GM23248 (cell line): ENCODE results near the gene RINL. TPM values are rescaled to one million over a fixed set of nuclear protein-coding genes. Genes with fewer than 3 reads are reported as not detected.

Source experiments
- DNase-seq: peaks from one replicate; pipeline ENCODE4 v3.0.0-alpha.2; 2015
- H2AFZ ChIP-seq: fragments of 200-600 bp; sonication (generic); 2 replicates; pipeline ENCODE4 v1.6.1; 2016; ENCODE audit warnings: antibody characterized with exemption
- H3F3A ChIP-seq: fragments of 200-600 bp; sonication (generic); 2 replicates; pipeline ENCODE4 v1.6.1; 2016; ENCODE audit warnings: mild to moderate bottlenecking, antibody characterized with exemption, mixed run types; ENCODE audit not compliant: insufficient read depth
- H3K27ac ChIP-seq: fragments of 200-600 bp; sonication (generic); 2 replicates; pipeline ENCODE4 v1.5.1; 2016; ENCODE audit warnings: mild to moderate bottlenecking
- H3K27me3 ChIP-seq: fragments of 200-600 bp; sonication (generic); replicated peaks from 2 replicates; pipeline ENCODE4 v1.6.1; 2016; ENCODE audit warnings: mild to moderate bottlenecking; ENCODE audit not compliant: insufficient read depth
- H3K36me3 ChIP-seq: fragments of 200-600 bp; sonication (generic); 2 replicates; pipeline ENCODE4 v1.6.1; 2016; ENCODE audit warnings: low read depth, mild to moderate bottlenecking
- H3K4me1 ChIP-seq: fragments of 200-600 bp; sonication (generic); 2 replicates; pipeline ENCODE4 v1.6.1; 2016; ENCODE audit warnings: mild to moderate bottlenecking; ENCODE audit not compliant: insufficient read depth
- H3K4me2 ChIP-seq: fragments of 200-600 bp; sonication (generic); one replicate; pipeline ENCODE4 v1.6.1; 2016; ENCODE audit warnings: mild to moderate bottlenecking; ENCODE audit not compliant: unreplicated experiment
- H3K4me3 ChIP-seq: fragments of 200-600 bp; sonication (generic); 2 replicates; pipeline ENCODE4 v1.5.1; 2016; ENCODE audit warnings: mild to moderate bottlenecking
- H3K79me2 ChIP-seq: fragments of 200-600 bp; sonication (generic); 2 replicates; pipeline ENCODE4 v1.6.1; 2016; ENCODE audit warnings: mild to moderate bottlenecking; ENCODE audit not compliant: insufficient read depth
- H3K9ac ChIP-seq: fragments of 200-600 bp; sonication (generic); 2 replicates; pipeline ENCODE4 v1.6.1; 2016; ENCODE audit warnings: mild to moderate bottlenecking
- H3K9me2 ChIP-seq: fragments of 200-600 bp; sonication (generic); 2 replicates; pipeline ENCODE4 v1.6.1; 2016; ENCODE audit warnings: mixed run types, mild to moderate bottlenecking, moderate library complexity; ENCODE audit not compliant: insufficient read depth
- H3K9me3 ChIP-seq: fragments of 200-600 bp; sonication (generic); one replicate; pipeline ENCODE4 v1.6.1; 2017; ENCODE audit warnings: low read depth
- H4K20me1 ChIP-seq: fragments of 200-600 bp; sonication (generic); 2 replicates; pipeline ENCODE4 v1.6.0; 2016; ENCODE audit not compliant: insufficient read depth
- EZH2 ChIP-seq: fragments of 200-600 bp; sonication (generic); IDR thresholded peaks from 2 replicates; pipeline ENCODE4 v1.6.1; 2018; ENCODE audit warnings: antibody characterized with exemption, mild to moderate bottlenecking; ENCODE audit not compliant: insufficient read depth, poor library complexity, severe bottlenecking
- EZH2phosphoT487 ChIP-seq: fragments of 200-600 bp; sonication (generic); IDR thresholded peaks from 2 replicates; pipeline ENCODE4 v1.6.1; 2018; ENCODE audit warnings: antibody characterized with exemption, moderate library complexity, mild to moderate bottlenecking, low read depth; ENCODE audit not compliant: insufficient read depth
- WGBS, 2 experiments: methylation state at CpG; one replicate each; pipeline ENCODE4 v1.1.6; 2015 to 2017; ENCODE audit warnings: low lambda C conversion rate in 2 of 2, low coverage in 1 of 2; ENCODE audit errors: missing lambda C conversion rate in 2 of 2; 5-methylcytosine and 5-hydroxymethylcytosine counted together
- in situ Hi-C: fragments of 300-500 bp; cut with MboI; formaldehyde crosslinking; loops from 2 replicates; pipeline ENCODE4 v1.15.0; 2020
- polyA plus RNA-seq: library from polyadenylated mRNA; unstranded; fragments of >200 nt; fragmentation: Nextera tagmentation; extraction: Ambion mirVana; gene quantifications from 2 replicates; pipeline ENCODE4 v1.2.1, GENCODE V29; 2016
- total RNA-seq: library from RNA; depleted of rRNA; stranded (reverse); fragments of >200 nt; shearing (Covaris generic); gene quantifications from 2 replicates; pipeline ENCODE4 v1.2.3, GENCODE V29; 2014

The RINL gene
- total and polyA plus RNA-seq, 2 experiments from 2014 or later, result 2.0 to 5.8 TPM

DNA sequence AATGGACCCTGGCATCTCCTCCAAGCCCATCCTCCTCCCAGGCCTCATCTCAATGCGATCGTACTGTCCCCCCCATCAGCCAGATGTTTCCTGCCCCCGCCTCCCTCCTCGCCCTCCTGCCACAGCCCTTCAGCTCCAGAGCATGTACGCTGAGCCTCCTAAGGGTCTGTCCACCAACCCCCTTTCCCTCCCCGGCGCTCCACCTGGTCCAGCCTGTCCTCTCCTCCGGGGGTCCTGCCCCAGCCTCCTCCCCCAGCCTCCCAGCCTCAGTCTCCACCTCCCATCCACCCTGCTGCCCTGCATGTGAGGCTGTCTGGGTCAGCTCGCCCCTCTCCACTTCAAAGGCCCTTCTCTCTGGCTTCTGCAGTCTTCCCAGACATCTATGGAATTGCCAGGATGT, 16.9 kb upstream of the RINL start:
- no peak for TF ChIP-seq EZH2
- TF ChIP-seq EZH2phosphoT487, result no peak
- 62 to 79% methylated on average over 4 to 9 of the region's 9 CpGs for WGBS, 2 experiments
- in situ Hi-C loops, result no loop called here
- Histone ChIP-seq H3F3A (no peaks in the 10 kb centered on the region), H2AFZ (no peak overlapping the region), H3K4me2 (no peak overlapping the region), H3K9me2 (no peaks in the 10 kb centered on the region), H3K79me2 (peaks cover 30% of the 10 kb centered on the region), H3K9ac (no peak overlapping the region), H3K9me3 (no peaks in the 10 kb centered on the region), H4K20me1 (no peaks in the 10 kb centered on the region), H3K4me3 (no peak overlapping the region), H3K36me3 (no peaks in the 10 kb centered on the region), H3K27me3 (no peaks in the 10 kb centered on the region), H3K4me1 (peaks cover 6% of the 10 kb centered on the region), H3K27ac (no peak overlapping the region)
- DNase-seq, result no peak

GRCh38 chr19:38893341-38893771, 15.3 kb upstream of the RINL start:
- Histone ChIP-seq H3K4me2 (no peak overlapping the region), H3K27me3 (no peaks in the 10 kb centered on the region), H3K9me2 (no peaks in the 10 kb centered on the region), H3K36me3 (no peaks in the 10 kb centered on the region), H3K4me3 (no peak overlapping the region), H3K9me3 (no peaks in the 10 kb centered on the region), H3K4me1 (peaks cover 1% of the 10 kb centered on the region), H3K9ac (no peak overlapping the region), H4K20me1 (no peaks in the 10 kb centered on the region), H3K79me2 (peaks cover 22% of the 10 kb centered on the region), H2AFZ (no peak overlapping the region), H3F3A (no peaks in the 10 kb centered on the region), H3K27ac (no peak overlapping the region)
- no peak for DNase-seq
- no peak for TF ChIP-seq EZH2phosphoT487
- no peak for TF ChIP-seq EZH2
- in situ Hi-C loops, result no loop called here
- WGBS, 2 experiments, result 94 to 99% methylated on average over 11 to 14 of the region's 14 CpGs

GRCh38 chr19:38892841-38893240, 14.8 kb upstream of the RINL start:
- Histone ChIP-seq H3K79me2 (peaks cover 17% of the 10 kb centered on the region; the same call in 1 of the 2 replicates), H3F3A (no peaks in the 10 kb centered on the region), H3K4me2 (no peak overlapping the region), H3K9ac (no peak overlapping the region), H3K9me3 (no peaks in the 10 kb centered on the region), H3K4me1 (no peaks in the 10 kb centered on the region), H3K27me3 (no peaks in the 10 kb centered on the region), H3K36me3 (no peaks in the 10 kb centered on the region), H4K20me1 (no peaks in the 10 kb centered on the region), H3K27ac (no peak overlapping the region), H3K4me3 (no peak overlapping the region), H2AFZ (no peak overlapping the region), H3K9me2 (no peaks in the 10 kb centered on the region)
- in situ Hi-C loops, result no loop called here
- TF ChIP-seq EZH2 (no peak), EZH2phosphoT487 (no peak)
- no peak for DNase-seq
- WGBS, 2 experiments, result 69 to 77% methylated on average over 5 of the region's 5 CpGs

- H2AFZ ChIP-seq, result no peak overlapping the region
- 0 out of 2 replicates have a peak, but pooled peaks cover 7% of the 10 kb centered on the region for H3K79me2 ChIP-seq
- H3K36me3 ChIP-seq, result no peaks in the 10 kb centered on the region
- no peaks in the 10 kb centered on the region for H3K4me1 ChIP-seq
- H3K27ac ChIP-seq, result no peak overlapping the region
- no peak overlapping the region for H3K9ac ChIP-seq
- no peaks in the 10 kb centered on the region for H3K9me2 ChIP-seq
- WGBS, 2 experiments, result 91% methylated on average over 6 of the region's 6 CpGs
- no peaks in the 10 kb centered on the region for H3F3A ChIP-seq
- DNase-seq, result no peak
- H3K4me2 ChIP-seq, result no peak overlapping the region
- no peaks in the 10 kb centered on the region for H4K20me1 ChIP-seq
- no peak overlapping the region for H3K4me3 ChIP-seq
- H3K27me3 ChIP-seq, result no peaks in the 10 kb centered on the region
- no peaks in the 10 kb centered on the region for H3K9me3 ChIP-seq
- in situ Hi-C loops, result no loop called here
- TF ChIP-seq EZH2phosphoT487 (no peak), EZH2 (no peak)
These were observed 13.7 kb upstream of the RINL start for GRCh38 chr19:38891771-38892170.

DNA sequence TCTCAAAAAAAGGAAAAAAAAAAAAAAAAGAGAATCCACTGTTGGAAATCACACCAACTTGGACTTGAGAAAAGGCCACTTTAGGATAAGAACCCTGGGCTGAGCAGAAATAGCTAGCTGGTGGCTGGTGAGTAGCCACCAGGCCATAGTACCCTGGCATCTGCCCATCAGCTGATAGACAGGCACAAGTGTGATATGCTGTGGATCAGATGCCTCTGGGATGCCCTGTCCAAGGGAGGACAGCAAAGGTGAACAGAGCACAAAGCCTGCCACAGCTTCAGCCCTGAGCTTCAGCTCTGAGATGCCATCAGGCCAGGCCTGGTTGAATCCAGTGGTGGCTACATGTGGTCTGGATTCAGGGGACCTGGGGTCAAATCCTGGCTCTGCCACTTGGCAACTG, 12.6 kb upstream of the RINL start:
- H3K4me1 ChIP-seq, result no peaks in the 10 kb centered on the region
- H3K9me3 ChIP-seq, result no peaks in the 10 kb centered on the region
- no peak overlapping the region for H3K27ac ChIP-seq
- H3F3A ChIP-seq, result no peaks in the 10 kb centered on the region
- H3K9me2 ChIP-seq, result no peaks in the 10 kb centered on the region
- in situ Hi-C loops, result no loop called here
- no peak for DNase-seq
- no peaks in the 10 kb centered on the region for H4K20me1 ChIP-seq
- no peak overlapping the region for H3K4me3 ChIP-seq
- no peaks in the 10 kb centered on the region for H3K36me3 ChIP-seq
- no peaks in the 10 kb centered on the region for H3K27me3 ChIP-seq
- no peak for TF ChIP-seq EZH2phosphoT487
- no peak for TF ChIP-seq EZH2
- H3K79me2 ChIP-seq, result no peaks in the 10 kb centered on the region
- no peak overlapping the region for H2AFZ ChIP-seq
- no peak overlapping the region for H3K4me2 ChIP-seq
- H3K9ac ChIP-seq, result no peak overlapping the region
